GM12873 (cell line): Measurements from ENCODE around the gene METTL26.
A peak's percentile ranks its signal among the peaks of the same experiment; 100 is the strongest.

Experiments
- TF ChIP-seq, protein P1 (sequence below): IDR thresholded peaks from 2 replicates; pipeline ENCODE4 v1.5.1; 2012; ENCODE audit warnings: low read depth, mild to moderate bottlenecking, moderate library complexity, low read length, control low read depth; ENCODE audit not compliant: insufficient read depth; ENCODE audit errors: missing control alignments

The METTL26 gene

DNA sequence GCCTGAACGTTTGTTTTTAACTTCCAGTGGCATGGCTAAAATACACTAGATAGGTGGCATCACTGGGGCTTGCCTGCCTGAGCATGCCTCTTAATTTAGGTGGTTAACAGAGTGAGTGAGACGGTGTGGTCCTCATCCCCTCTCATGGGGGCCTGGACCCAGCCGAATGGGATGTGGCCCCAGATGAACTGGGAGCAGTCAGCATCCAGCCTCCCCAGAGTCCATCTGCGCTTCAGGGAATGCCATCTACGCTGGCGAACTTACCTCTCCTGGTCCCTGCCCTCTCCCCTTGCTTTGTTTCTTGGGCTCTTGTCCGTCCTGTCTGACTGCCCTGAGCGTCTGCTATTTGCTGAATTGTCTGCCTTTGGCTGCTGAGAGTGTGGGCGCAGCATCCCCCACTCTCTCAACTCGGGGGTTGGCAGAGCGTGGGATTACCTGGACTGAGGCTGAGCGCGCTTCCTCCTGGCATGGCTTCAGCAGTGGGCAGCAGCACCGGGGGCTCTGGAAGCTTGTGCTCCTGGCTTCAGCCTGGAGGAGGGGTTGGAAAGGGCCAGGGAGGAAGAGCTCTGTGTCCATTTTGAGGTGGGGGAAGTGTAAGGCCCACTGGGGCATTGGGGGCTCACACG is 44.1 kb downstream of the METTL26 start:
- TF ChIP-seq, protein P1, sequence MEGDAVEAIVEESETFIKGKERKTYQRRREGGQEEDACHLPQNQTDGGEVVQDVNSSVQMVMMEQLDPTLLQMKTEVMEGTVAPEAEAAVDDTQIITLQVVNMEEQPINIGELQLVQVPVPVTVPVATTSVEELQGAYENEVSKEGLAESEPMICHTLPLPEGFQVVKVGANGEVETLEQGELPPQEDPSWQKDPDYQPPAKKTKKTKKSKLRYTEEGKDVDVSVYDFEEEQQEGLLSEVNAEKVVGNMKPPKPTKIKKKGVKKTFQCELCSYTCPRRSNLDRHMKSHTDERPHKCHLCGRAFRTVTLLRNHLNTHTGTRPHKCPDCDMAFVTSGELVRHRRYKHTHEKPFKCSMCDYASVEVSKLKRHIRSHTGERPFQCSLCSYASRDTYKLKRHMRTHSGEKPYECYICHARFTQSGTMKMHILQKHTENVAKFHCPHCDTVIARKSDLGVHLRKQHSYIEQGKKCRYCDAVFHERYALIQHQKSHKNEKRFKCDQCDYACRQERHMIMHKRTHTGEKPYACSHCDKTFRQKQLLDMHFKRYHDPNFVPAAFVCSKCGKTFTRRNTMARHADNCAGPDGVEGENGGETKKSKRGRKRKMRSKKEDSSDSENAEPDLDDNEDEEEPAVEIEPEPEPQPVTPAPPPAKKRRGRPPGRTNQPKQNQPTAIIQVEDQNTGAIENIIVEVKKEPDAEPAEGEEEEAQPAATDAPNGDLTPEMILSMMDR, result no peak

DNA sequence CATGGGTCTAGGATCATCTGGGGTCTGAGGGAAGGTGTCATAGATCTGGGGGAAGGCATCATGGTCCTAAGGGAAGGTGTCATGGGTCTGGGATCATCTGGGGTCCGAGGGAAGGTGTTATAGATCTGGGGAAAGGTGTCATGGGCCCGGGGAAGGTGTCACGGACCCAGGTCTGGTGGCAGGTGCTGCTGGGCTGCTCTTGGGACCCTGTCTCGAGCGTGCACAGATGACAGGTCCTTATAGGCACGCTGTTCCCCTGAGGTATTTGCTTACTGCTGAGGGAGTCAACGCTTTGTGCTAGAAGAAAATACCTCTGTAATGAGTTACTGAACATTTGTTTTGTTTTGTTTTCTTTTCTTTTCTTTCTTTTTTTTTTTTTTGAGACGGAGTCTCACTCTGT is 44.9 kb downstream of the METTL26 start:
- TF ChIP-seq, protein P1, result no peak

DNA sequence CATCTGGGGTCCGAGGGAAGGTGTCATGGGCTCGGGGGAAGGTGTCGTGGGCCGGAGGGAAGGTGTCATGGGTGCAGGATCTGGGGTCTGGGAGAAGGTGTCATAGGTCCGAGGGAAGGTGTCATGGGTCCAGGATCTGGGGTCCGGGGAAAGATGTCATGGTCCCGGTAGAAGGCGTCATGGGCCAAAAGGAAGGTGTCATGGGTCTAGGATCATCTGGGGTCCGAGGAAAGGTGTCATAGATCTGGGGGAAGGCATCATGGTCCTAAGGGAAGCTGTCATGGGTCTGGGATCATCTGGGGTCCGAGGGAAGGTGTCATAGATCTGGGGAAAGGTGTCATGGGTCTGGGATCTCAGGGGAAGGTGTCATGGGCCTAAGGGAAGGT is 45.3 kb downstream of the METTL26 start:
- TF ChIP-seq, protein P1, result no peak

DNA sequence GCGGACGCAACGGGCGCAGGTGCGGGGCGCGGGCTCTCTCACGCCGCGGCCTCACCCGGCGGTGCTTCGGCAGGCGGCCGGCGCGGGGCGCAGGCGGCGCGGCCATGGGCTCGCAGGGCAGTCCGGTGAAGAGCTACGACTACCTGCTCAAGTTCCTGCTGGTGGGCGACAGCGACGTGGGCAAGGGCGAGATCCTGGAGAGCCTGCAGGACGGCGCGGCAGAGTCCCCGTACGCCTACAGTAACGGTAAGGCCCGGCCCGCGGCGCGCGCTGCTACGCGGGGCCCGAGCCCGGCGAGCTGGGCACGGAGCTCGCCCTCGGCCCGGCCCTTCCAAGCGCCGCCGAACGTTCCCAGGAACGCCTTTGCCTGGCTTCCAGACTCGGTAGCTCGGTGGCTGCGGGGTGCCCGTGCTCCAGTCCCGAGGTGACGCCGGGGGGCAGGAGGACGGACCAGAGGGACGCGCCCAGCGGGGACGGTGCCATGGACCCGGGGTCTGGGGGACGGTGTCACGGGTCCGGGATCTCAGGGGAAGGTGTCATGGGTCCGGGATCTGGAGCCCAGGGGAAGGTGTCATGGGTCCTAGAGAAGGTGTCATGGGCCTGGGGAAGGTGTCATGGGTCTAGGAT is 45.8 kb downstream of the METTL26 start:
- TF ChIP-seq, protein P1, result no peak

DNA sequence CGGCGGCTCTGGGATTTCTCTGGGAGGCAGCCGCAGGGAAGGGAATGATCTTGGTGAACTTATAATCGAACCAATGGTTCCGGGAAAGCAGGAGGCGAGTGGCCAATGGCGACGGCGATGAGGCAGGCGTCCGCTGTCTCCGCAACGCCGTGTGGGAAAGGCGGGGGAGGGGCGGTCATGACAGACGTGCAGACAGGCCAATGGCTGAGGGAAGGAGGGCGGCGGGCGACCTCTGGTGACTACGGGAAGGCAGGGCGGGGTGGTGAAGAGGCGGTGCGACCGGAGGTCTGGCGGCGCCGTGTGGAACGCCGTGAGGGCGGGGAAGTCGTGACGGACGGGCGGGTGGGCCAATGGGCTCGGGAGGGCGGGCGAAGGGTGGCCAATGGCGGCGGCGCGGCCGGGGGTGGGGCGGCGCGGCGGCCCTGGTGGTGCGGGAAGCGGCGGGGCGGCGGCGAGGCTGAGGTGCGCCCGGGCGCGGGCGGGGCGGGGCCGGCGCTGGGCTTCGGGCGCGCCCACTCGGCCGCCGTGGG is 46.4 kb downstream of the METTL26 start, which contains the start of gene RAB40C:
TSS of gene RAB40C (plus strand) at position 409 of the 530 bp plus-strand sequence. CDS start 226 bp downstream, outside the sequence.
- TF ChIP-seq, protein P1, result peak; percentile 3

DNA sequence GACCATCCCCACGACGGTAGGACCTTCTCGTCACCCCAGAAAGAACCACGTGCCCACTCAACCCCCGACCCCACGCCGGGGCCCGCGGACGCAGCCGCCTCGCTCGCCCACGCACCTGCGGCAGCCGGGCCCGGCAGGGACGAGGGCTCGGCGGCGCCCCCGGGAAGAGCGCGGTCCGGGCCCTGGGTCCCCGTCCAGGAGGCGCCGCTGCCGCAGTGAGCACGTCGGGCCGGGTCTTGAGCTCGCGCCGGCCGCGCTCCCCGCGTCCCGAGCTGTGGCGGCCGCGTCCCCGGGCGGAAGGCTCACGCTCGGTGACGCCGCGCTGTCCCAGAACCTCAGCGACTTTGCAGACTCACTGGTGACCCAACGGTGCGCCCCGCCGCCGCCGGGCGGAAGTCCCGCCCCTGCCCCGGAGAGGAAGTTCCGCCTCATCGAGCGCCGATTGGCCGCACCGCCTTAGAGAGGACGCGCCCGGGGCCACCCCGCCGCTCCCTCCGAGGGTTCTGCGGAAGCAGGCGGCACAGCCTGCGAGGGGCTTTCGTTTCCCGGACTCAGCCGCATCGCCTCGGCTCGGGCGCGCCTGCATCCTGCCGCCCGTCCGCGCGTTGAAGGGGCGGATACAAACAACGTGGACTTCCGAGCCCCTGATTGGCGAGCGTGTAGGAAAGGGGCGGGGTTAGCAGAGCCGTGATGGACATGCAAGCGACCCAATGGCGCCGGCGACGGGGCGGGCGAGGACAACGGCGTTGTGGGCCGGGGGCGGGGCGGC is 47.0 kb downstream of the METTL26 start:
- TF ChIP-seq, protein P1, result no peak

DNA sequence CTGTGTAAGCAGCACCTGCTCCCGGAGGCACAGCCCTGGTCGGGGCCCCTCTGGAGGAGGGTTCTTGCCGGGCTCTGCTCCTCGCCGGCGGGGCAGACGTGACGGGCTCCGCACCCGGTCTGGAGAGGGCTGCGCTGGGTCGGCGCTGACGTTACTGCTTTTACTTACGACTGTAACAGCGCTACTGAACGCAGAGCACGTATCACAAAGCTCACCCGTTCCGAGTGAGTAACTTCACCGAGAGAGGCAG is 47.5 kb downstream of the METTL26 start:
- TF ChIP-seq, protein P1, result no peak
